Naive thymus-derived CD4-positive, alpha-beta T cell (primary cell): Measurements from ENCODE around the gene SFMBT2. TPM values are rescaled to one million over a fixed set of nuclear protein-coding genes. Genes with fewer than 3 reads are reported as not detected.

Experiments
- ATAC-seq: fragments of 150-1000 bp; cut with Tn5 transposase; 2 replicates; pipeline ENCODE4 v1.10.0; 2021; ENCODE audit warnings: mild to moderate bottlenecking, moderate library complexity
- CTCF ChIA-PET: fragments of 350-600 bp; sonication (Branson Sonifier 250); formaldehyde crosslinking; loops from one replicate; lab custom pipeline; 2021; ENCODE audit warnings: antibody characterized with exemption; lab: Charles Lee
- POLR2A ChIA-PET: fragments of 350-600 bp; sonication (Branson Sonifier 250); formaldehyde crosslinking; loops from one replicate; lab custom pipeline; 2021; ENCODE audit warnings: antibody characterized with exemption, inconsistent platforms; lab: Charles Lee
- DNase-seq, 9 donors: peaks; one replicate each; pipeline versions ENCODE4 v3.0.0 to v3.0.0-alpha.2; 2020 to 2022; ENCODE audit warnings: mixed read lengths in 1 of 9
- H3K27ac ChIP-seq: one replicate; pipeline ENCODE4 v1.7.0; 2013; ENCODE audit warnings: mild to moderate bottlenecking, low read depth, low read length, moderate library complexity
- H3K27me3 ChIP-seq, 2 donors: one replicate each; pipeline ENCODE4 v1.7.0; 2013; ENCODE audit warnings: low read length in 2 of 2, mild to moderate bottlenecking in 2 of 2, moderate library complexity in 2 of 2; ENCODE audit not compliant: control insufficient read depth in 2 of 2, insufficient read depth in 2 of 2
- H3K36me3 ChIP-seq, 3 experiments: 1 replicate in 2 of 3; 2 replicates in 1 of 3; pipeline ENCODE4 v1.7.0; 2013; ENCODE audit warnings: low read length in 3 of 3, mild to moderate bottlenecking in 3 of 3, moderate library complexity in 1 of 3; ENCODE audit not compliant: insufficient read depth in 3 of 3, control insufficient read depth in 2 of 3
- H3K4me1 ChIP-seq, 2 donors: one replicate each; pipeline ENCODE4 v1.7.0; 2013; ENCODE audit warnings: low read length in 2 of 2, mild to moderate bottlenecking in 2 of 2, moderate library complexity in 1 of 2; ENCODE audit not compliant: control insufficient read depth in 2 of 2, insufficient read depth in 2 of 2
- H3K4me3 ChIP-seq: 2 replicates; pipeline ENCODE4 v1.7.0; 2013; ENCODE audit warnings: mild to moderate bottlenecking, low read length
- H3K9me3 ChIP-seq, 3 experiments: 1 replicate in 2 of 3; 2 replicates in 1 of 3; pipeline ENCODE4 v1.7.0; 2013; ENCODE audit warnings: low read length in 3 of 3; ENCODE audit not compliant: control insufficient read depth in 2 of 3
- H3K27ac Mint-ChIP-seq, 9 donors: one replicate each; pipeline ENCODE4 v1.8.0; 2020 to 2022; ENCODE audit warnings: mixed read lengths in 9 of 9, mild to moderate bottlenecking in 8 of 9, moderate library complexity in 5 of 9, inconsistent platforms in 2 of 9
- H3K27me3 Mint-ChIP-seq, 5 donors: one replicate each; pipeline ENCODE4 v1.8.0; 2021 to 2022; ENCODE audit warnings: mixed read lengths in 5 of 5, mild to moderate bottlenecking in 1 of 5
- H3K36me3 Mint-ChIP-seq, 5 donors: one replicate each; pipeline ENCODE4 v1.8.0; 2020 to 2022; ENCODE audit warnings: mixed read lengths in 5 of 5, mild to moderate bottlenecking in 3 of 5, inconsistent platforms in 1 of 5
- H3K4me1 Mint-ChIP-seq, 7 donors: one replicate each; pipeline ENCODE4 v1.8.0; 2020 to 2022; ENCODE audit warnings: mixed read lengths in 7 of 7, mild to moderate bottlenecking in 3 of 7, inconsistent platforms in 1 of 7
- H3K4me3 Mint-ChIP-seq, 10 donors: one replicate each; pipeline ENCODE4 v1.8.0; 2020 to 2022; ENCODE audit warnings: mild to moderate bottlenecking in 10 of 10, mixed read lengths in 10 of 10, moderate library complexity in 6 of 10, inconsistent platforms in 2 of 10
- H3K9me3 Mint-ChIP-seq, 11 donors: one replicate each; pipeline ENCODE4 v1.8.0; 2020 to 2022; ENCODE audit warnings: mixed read lengths in 11 of 11, mild to moderate bottlenecking in 4 of 11, inconsistent platforms in 1 of 11, moderate library complexity in 1 of 11
- intact Hi-C, 2 donors: fragments of 100-400 bp; cut with micrococcal nuclease; formaldehyde crosslinking; loops; one replicate each; pipeline ENCODE4 v1.15.1; 2023
- polyA plus RNA-seq, 2 donors: library from polyadenylated mRNA; unstranded; fragments of 300-500 nt; fragmentation: Illumina TruSeq; gene quantifications; one replicate each; pipeline ENCODE4 v1.2.3, GENCODE V29; 2021
- total RNA-seq, 6 experiments: library from RNA in 5 of 6; stranded (reverse) in 5 of 6; gene quantifications; 1 replicate in 5 of 6; 2 replicates in 1 of 6; pipeline ENCODE4 v1.2.3 and lab custom pipeline; 2021 to 2026

The SFMBT2 gene
- total and polyA plus RNA-seq, 7 experiments from 2014 or later, result 7.4 to 50.9 (median 39.2) TPM

GRCh38 chr10:7373039-7373438 lies 37.8 kb downstream of the SFMBT2 start:
- Mint-ChIP-seq H3K27ac (peak overlapping the region in 3 of 9 donors; percentile 7 to 61 (median 14)), H3K9me3 (peaks cover 0 to 2% (median 0%) of the 10 kb centered on the region in 11 donors), H3K4me3 (no peak overlapping the region), H3K4me1 (peaks cover 15 to 38% (median 19%) of the 10 kb centered on the region in 7 donors), H3K36me3 (peaks cover 16 to 74% (median 43%) of the 10 kb centered on the region in 5 donors), H3K27me3 (no peaks in the 10 kb centered on the region)
- H3K27me3 ChIP-seq, result no peaks in the 10 kb centered on the region
- H3K4me1 ChIP-seq, result no peaks in the 10 kb centered on the region
- CTCF ChIA-PET, result no interaction called here
- no peak overlapping the region for H3K27ac ChIP-seq
- DNase-seq, result no peak
- intact Hi-C loops, result no loop called here
- POLR2A ChIA-PET, result interaction anchor here (0.7 kb wide), 1 partner anchor 16 kb away, joined by 3 read pairs; no protein-coding TSS in a partner anchor
- peaks cover 0 to 60% (median 7%) of the 10 kb centered on the region in 3 experiments for H3K36me3 ChIP-seq
- no peak for ATAC-seq
- no peak overlapping the region for H3K4me3 ChIP-seq
- H3K9me3 ChIP-seq, result no peaks in the 10 kb centered on the region

- Mint-ChIP-seq H3K9me3 (peaks cover 0 to 2% (median 0%) of the 10 kb centered on the region in 11 donors), H3K36me3 (peaks cover 17 to 75% (median 40%) of the 10 kb centered on the region in 5 donors), H3K4me1 (peaks cover 11 to 38% (median 17%) of the 10 kb centered on the region in 7 donors), H3K27me3 (no peaks in the 10 kb centered on the region), H3K4me3 (no peak overlapping the region), H3K27ac (peak overlapping the region in 2 of 9 donors; percentile 14 to 61)
- CTCF ChIA-PET, result no interaction called here
- Histone ChIP-seq H3K27ac (no peak overlapping the region), H3K9me3 (no peaks in the 10 kb centered on the region), H3K4me3 (no peak overlapping the region), H3K27me3 (no peaks in the 10 kb centered on the region), H3K36me3 (peaks cover 5 to 58% (median 10%) of the 10 kb centered on the region in 3 experiments), H3K4me1 (no peaks in the 10 kb centered on the region)
- ATAC-seq (no peak), DNase-seq (no peak)
- intact Hi-C loops, result no loop called here
- POLR2A ChIA-PET, result no interaction called here
These were observed 38.3 kb downstream of the SFMBT2 start for GRCh38 chr10:7372504-7372903.

GRCh38 chr10:7370511-7370910 lies 40.3 kb downstream of the SFMBT2 start:
- ATAC-seq (no peak), DNase-seq (no peak)
- no peaks in the 10 kb centered on the region for H3K4me1 ChIP-seq
- Mint-ChIP-seq H3K27ac (peak overlapping the region in 2 of 9 donors; percentile 15 to 20), H3K9me3 (peaks cover 0 to 2% (median 0%) of the 10 kb centered on the region in 11 donors), H3K27me3 (no peaks in the 10 kb centered on the region), H3K36me3 (peaks cover 26 to 80% (median 47%) of the 10 kb centered on the region in 5 donors), H3K4me1 (peaks cover 7 to 42% (median 19%) of the 10 kb centered on the region in 7 donors), H3K4me3 (no peak overlapping the region)
- no peak overlapping the region for H3K4me3 ChIP-seq
- H3K27me3 ChIP-seq, result no peaks in the 10 kb centered on the region
- ChIA-PET CTCF (no interaction called here), POLR2A (no interaction called here)
- H3K27ac ChIP-seq, result no peak overlapping the region
- intact Hi-C loops, result no loop called here
- no peaks in the 10 kb centered on the region for H3K9me3 ChIP-seq
- peaks cover 14 to 73% (median 22%) of the 10 kb centered on the region in 3 experiments for H3K36me3 ChIP-seq

DNA sequence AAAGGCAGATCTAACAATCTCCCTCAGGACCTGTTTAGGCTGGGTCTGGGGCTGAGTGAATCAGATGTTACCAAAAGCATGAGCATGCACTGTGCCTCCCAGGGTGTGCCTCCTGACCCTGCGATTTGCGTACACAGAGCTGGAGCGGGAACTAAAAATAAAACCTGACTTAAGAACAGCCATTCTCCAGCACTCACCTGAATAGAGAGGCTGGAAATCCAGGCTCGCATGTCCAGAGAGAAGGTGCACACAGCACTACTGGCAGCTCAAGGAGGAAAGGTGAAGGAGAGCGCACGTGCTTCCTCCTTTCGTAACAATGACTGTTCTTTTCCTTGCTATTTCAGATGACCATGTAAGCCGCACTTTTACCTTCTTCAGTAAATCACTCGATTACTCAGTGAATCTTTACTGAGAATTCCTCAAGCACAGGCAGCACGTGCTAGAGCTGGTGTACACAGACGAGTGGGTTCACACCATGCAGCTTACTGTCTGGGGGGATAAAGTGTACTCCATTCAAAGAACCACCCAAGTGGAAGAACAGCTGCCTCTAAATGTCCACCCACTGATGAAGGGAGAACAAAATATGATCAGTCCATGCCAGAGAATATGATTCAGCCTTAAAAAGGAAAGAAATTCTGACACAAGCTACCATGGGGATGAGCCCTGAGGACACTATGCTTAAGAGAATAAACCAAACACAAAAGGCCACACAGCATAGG lies 45.6 kb downstream of the SFMBT2 start:
- H3K27me3 Mint-ChIP-seq, result no peaks in the 10 kb centered on the region
- no peak for ATAC-seq
- Histone ChIP-seq H3K9me3 (no peaks in the 10 kb centered on the region), H3K4me1 (no peaks in the 10 kb centered on the region), H3K27me3 (no peaks in the 10 kb centered on the region), H3K36me3 (peaks cover 14 to 87% (median 22%) of the 10 kb centered on the region in 3 experiments), H3K4me3 (no peak overlapping the region), H3K27ac (no peak overlapping the region)
- H3K4me3 Mint-ChIP-seq, result peak overlapping the region in 1 of 10 donors; percentile 8
- H3K36me3 Mint-ChIP-seq, result peaks cover 39 to 91% (median 73%) of the 10 kb centered on the region in 5 donors
- CTCF ChIA-PET, result no interaction called here
- DNase-seq, result no peak
- H3K9me3 Mint-ChIP-seq, result peaks cover 0 to 9% (median 5%) of the 10 kb centered on the region in 11 donors
- peak overlapping the region in 4 of 9 donors; percentile 12 to 75 (median 70) for H3K27ac Mint-ChIP-seq
- intact Hi-C loops, result no loop called here
- POLR2A ChIA-PET, result interaction anchor here (0.6 kb wide), 1 partner anchor 374 kb away, joined by 3 read pairs; no protein-coding TSS in a partner anchor
- peaks cover 10 to 46% (median 34%) of the 10 kb centered on the region in 7 donors for H3K4me1 Mint-ChIP-seq

- H3K9me3 ChIP-seq, result no peaks in the 10 kb centered on the region
- peak overlapping the region in 7 of 9 donors; percentile 12 to 75 (median 68) for H3K27ac Mint-ChIP-seq
- H3K9me3 Mint-ChIP-seq, result peaks cover 0 to 11% (median 5%) of the 10 kb centered on the region in 11 donors
- H3K4me3 Mint-ChIP-seq, result peak overlapping the region in 5 of 10 donors; percentile 6 to 60 (median 21)
- DNase-seq (no peak), ATAC-seq (no peak)
- POLR2A ChIA-PET, result no interaction called here
- H3K36me3 ChIP-seq, result peaks cover 7 to 81% (median 22%) of the 10 kb centered on the region in 3 experiments
- no peak overlapping the region for H3K27ac ChIP-seq
- H3K4me3 ChIP-seq, result no peak overlapping the region
- peaks cover 10 to 50% (median 41%) of the 10 kb centered on the region in 7 donors for H3K4me1 Mint-ChIP-seq
- CTCF ChIA-PET, result no interaction called here
- intact Hi-C loops, result no loop called here
- no peaks in the 10 kb centered on the region for H3K4me1 ChIP-seq
- peaks cover 41 to 91% (median 73%) of the 10 kb centered on the region in 5 donors for H3K36me3 Mint-ChIP-seq
- H3K27me3 ChIP-seq, result no peaks in the 10 kb centered on the region
- H3K27me3 Mint-ChIP-seq, result no peaks in the 10 kb centered on the region
These were observed 46.4 kb downstream of the SFMBT2 start for GRCh38 chr10:7364474-7364873.

GRCh38 chr10:7363700-7364099 lies 47.1 kb downstream of the SFMBT2 start:
- peak overlapping the region in 4 of 10 donors; percentile 24 to 60 (median 30) for H3K4me3 Mint-ChIP-seq
- ChIA-PET POLR2A (no interaction called here), CTCF (no interaction called here)
- intact Hi-C loops, result no loop called here
- H3K4me1 ChIP-seq, result no peaks in the 10 kb centered on the region
- H3K27me3 ChIP-seq, result no peaks in the 10 kb centered on the region
- peak in 1 of 9 donors; percentile 3 for DNase-seq
- H3K27ac ChIP-seq, result no peak overlapping the region
- peaks cover 7 to 82% (median 22%) of the 10 kb centered on the region in 3 experiments for H3K36me3 ChIP-seq
- ATAC-seq, result no peak
- peaks cover 13 to 53% (median 45%) of the 10 kb centered on the region in 7 donors for H3K4me1 Mint-ChIP-seq
- peaks cover 42 to 96% (median 79%) of the 10 kb centered on the region in 5 donors for H3K36me3 Mint-ChIP-seq
- H3K4me3 ChIP-seq, result no peak overlapping the region
- no peaks in the 10 kb centered on the region for H3K27me3 Mint-ChIP-seq
- peak overlapping the region in 5 of 9 donors; percentile 15 to 68 (median 34) for H3K27ac Mint-ChIP-seq
- no peaks in the 10 kb centered on the region for H3K9me3 ChIP-seq
- H3K9me3 Mint-ChIP-seq, result peaks cover 0 to 12% (median 5%) of the 10 kb centered on the region in 11 donors
